NT2/D1 (cell line): ENCODE measurements around the gene ELOVL4.

Source experiments
- SUZ12 ChIP-seq: IDR thresholded peaks from 2 replicates; pipeline ENCODE4 v1.6.1; 2011; ENCODE audit not compliant: insufficient read length, insufficient read depth; ENCODE audit errors: extremely low read depth
- YY1 ChIP-seq: IDR thresholded peaks from 2 replicates; pipeline ENCODE4 v1.6.1; 2011; ENCODE audit not compliant: insufficient read length, insufficient read depth
- ZNF274 ChIP-seq: IDR thresholded peaks from 2 replicates; pipeline ENCODE4 v1.6.1; 2011; ENCODE audit warnings: mild to moderate bottlenecking, low read depth, low read length

DNA sequence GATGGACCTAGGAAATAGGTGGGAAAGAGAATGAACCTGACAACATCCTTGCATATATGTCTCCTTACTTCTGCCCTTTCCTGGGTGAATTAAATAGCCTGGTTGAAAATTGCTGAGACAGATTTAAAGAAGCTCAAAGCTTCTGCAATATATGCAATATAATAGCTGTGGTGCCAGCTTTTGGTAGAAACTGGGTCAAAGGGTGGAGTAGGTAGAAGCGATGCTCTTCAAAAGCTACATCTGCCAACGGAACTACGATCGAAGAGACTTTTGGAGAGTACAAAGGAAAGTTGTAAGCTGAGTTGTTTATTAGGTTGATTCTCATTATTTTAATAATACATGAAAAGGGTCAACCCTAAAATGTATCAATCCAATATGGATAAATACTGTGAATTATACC lies 34.3 kb upstream of the ELOVL4 start:
- TF ChIP-seq SUZ12 (no peak), ZNF274 (no peak), YY1 (no peak)
